Activated gamma-delta T cell treated with anti-CD3 and anti-CD28 coated beads, Interleukin-2, amount 50 U/mL, for 16 hours (primary cell): Measurements from ENCODE around the gene ROS1.

Experiments used
- DNase-seq: peaks from one replicate; pipeline ENCODE4 v3.0.0-alpha.2; 2020; ENCODE audit warnings: low read depth

The ROS1 gene

GRCh38 chr6:117309069-117309468 is 116.7 kb downstream of the ROS1 start:
- no peak for DNase-seq

GRCh38 chr6:117307655-117308054 is 118.1 kb downstream of the ROS1 start:
- DNase-seq = no peak

- DNase-seq = no peak
Measured at GRCh38 chr6:117306227-117306790, 119.4 kb downstream of the ROS1 start.

- DNase-seq = no peak
Measured at GRCh38 chr6:117304446-117304845, 121.3 kb downstream of the ROS1 start.

- DNase-seq = no peak
Measured at GRCh38 chr6:117303323-117303722, 122.4 kb downstream of the ROS1 start.

- no peak for DNase-seq
Measured at GRCh38 chr6:117298941-117299340, 126.8 kb downstream of the ROS1 start.

- DNase-seq = no peak
Measured at GRCh38 chr6:117290173-117290846, 135.4 kb downstream of the ROS1 start.

- DNase-seq = no peak
Measured at GRCh38 chr6:117288083-117288715, 137.5 kb downstream of the ROS1 start.

GRCh38 chr6:117280922-117281321 is 144.8 kb downstream of the ROS1 start:
- DNase-seq = no peak

- DNase-seq = no peak
Measured at GRCh38 chr6:117276778-117277316, 148.9 kb downstream of the ROS1 start.

- DNase-seq = no peak
Measured at GRCh38 chr6:117275711-117276110, 150.0 kb downstream of the ROS1 start.

- DNase-seq = no peak
Measured at GRCh38 chr6:117275205-117275604, 150.5 kb downstream of the ROS1 start.

- no peak for DNase-seq
Measured at GRCh38 chr6:117272891-117273290, 152.9 kb downstream of the ROS1 start.

GRCh38 chr6:117272032-117272866 is 153.5 kb downstream of the ROS1 start:
- no peak for DNase-seq

GRCh38 chr6:117270843-117271507 is 154.8 kb downstream of the ROS1 start:
- DNase-seq = no peak

- DNase-seq = no peak
Measured at GRCh38 chr6:117270055-117270842, 155.5 kb downstream of the ROS1 start.

- no peak for DNase-seq
Measured at GRCh38 chr6:117269638-117270054, 156.1 kb downstream of the ROS1 start.

- no peak for DNase-seq
Measured at GRCh38 chr6:117268924-117269323, 156.8 kb downstream of the ROS1 start.

- DNase-seq = no peak
Measured at GRCh38 chr6:117267766-117268534, 157.8 kb downstream of the ROS1 start.

- no peak for DNase-seq
Measured at GRCh38 chr6:117267054-117267347, 158.7 kb downstream of the ROS1 start.
